Endometrial microvascular endothelial cells (primary cell): ENCODE results near the gene AAK1. TPM values are rescaled to one million over a fixed set of nuclear protein-coding genes. Genes with fewer than 3 reads are reported as not detected.

Experiments
- total RNA-seq: library from RNA; depleted of rRNA; stranded (reverse); fragments of >200 nt; gene quantifications from one replicate; pipeline ENCODE4 v1.2.3, GENCODE V29; 2015; ENCODE audit errors: inconsistent ontology term

The AAK1 gene
- total RNA-seq, 1 donor from 2014 or later: 47.8 TPM

Other genes starting within 250 kb of the AAK1 start
- gene NFU1, start 206.3 kb downstream of the AAK1 start, total RNA-seq: 59.9 TPM
- 50.1 TPM for gene ANXA4, start 98.4 kb upstream of the AAK1 start, total RNA-seq
- gene GMCL1, start 185.9 kb upstream of the AAK1 start, total RNA-seq: 9.4 TPM